Measurements from ENCODE around the gene DDX54.
"Not testable (repeated sequence)": the region's sequence is repeated elsewhere in the genome, so short reads cannot be mapped to it uniquely, and the experiment has no call there.

Gene DDX54

GRCh38 chr12:113118142-113118541, 67.1 kb downstream of the DDX54 start:
- DNase-seq (ENCODE audit: low read depth), result no peak

- not testable (repeated sequence) for DNase-seq (ENCODE audit: low read depth)
Measured at GRCh38 chr12:113117684-113118083, 67.6 kb downstream of the DDX54 start.

- DNase-seq (ENCODE audit: low read depth), result no peak
Measured at GRCh38 chr12:113116875-113117274, 68.4 kb downstream of the DDX54 start.

- DNase-seq (ENCODE audit: low read depth), result no peak
Measured at GRCh38 chr12:113115455-113116126, 69.7 kb downstream of the DDX54 start.

DNA sequence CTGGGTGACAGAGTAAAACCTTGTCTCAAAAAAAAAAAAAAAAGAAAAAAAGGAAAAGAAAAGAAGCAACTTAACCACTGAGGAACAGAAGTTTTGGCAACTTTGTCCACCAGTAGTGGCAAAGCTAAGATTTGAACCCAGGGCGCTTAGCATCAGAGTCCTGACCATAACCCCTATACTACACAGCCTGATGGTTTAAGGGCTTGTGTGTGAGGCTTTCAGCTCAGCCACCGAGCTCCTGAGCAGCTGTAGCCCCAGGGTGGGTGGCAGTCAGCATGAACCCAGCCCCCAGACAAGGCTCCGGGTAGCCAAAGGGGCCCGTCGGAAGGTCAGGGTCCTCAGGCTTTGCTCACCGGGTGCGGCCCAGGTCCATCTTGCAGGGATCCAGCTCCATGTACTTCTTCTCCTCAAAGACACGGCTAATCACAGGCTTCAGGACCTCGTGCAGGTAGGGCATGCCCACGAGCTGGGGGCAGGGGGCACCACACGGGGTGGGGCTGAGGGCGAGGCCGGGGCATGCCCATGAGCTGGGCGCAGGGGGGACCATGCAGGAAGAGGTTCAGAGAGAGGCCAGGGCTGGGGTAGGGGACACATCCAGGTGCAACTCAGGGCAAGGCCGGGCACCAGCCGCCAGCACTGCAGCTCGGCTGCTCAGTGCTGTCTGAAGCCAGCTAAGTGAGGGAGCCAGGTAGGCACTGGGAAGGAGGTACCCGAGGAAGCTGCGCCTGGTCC, 70.7 kb downstream of the DDX54 start:
- DNase-seq (ENCODE audit: low read depth), result no peak

GRCh38 chr12:113113397-113113796, 71.9 kb downstream of the DDX54 start:
- DNase-seq (ENCODE audit: low read depth), result no peak

- no peak for DNase-seq (ENCODE audit: low read depth)
Measured at GRCh38 chr12:113112043-113112899, 73.0 kb downstream of the DDX54 start.

- no peak for DNase-seq (ENCODE audit: low read depth)
Measured at GRCh38 chr12:113111247-113111646, 74.0 kb downstream of the DDX54 start.

GRCh38 chr12:113109872-113110599, 75.2 kb downstream of the DDX54 start:
- no peak for DNase-seq (ENCODE audit: low read depth)

GRCh38 chr12:113109360-113109759, 75.9 kb downstream of the DDX54 start:
- no peak for DNase-seq (ENCODE audit: low read depth)

- no peak for DNase-seq (ENCODE audit: low read depth)
Measured at GRCh38 chr12:113108308-113108707, 77.0 kb downstream of the DDX54 start.

All from activated T-helper 1 cell treated with Interleukin-2 at 50 U/mL for 16 hours (primary cell).